Measurements from ENCODE around the gene ZFHX3. TPM values are rescaled to one million over a fixed set of nuclear protein-coding genes. Genes with fewer than 3 reads are reported as not detected.

The ZFHX3 gene
- total RNA-seq, 1 experiment from 2014 or later: 5.1 TPM

DNA sequence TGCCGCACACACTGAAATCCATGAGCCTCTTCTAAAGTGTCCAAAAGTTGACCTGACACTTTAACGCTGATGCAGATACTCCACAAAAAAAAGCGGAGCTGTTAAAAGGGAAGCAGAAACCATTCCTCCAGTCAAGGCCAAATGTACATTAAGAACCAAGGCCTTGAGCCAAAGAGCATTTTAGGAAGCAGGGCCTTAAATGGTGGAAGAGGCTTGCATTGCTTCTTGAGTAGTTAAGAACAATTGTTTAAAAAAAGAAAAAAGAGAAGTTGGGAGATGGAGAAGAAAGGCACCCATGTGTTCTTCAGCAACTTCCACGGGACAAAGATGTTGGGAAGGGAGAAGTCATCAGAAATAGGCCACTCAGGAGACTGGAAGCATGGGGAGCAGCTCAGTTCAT lies 6.3 kb downstream of the ZFHX3 start:
- no peaks in the 10 kb centered on the region for H3K9me3 ChIP-seq (replicated peaks)
- H3K27ac ChIP-seq: no peak overlapping the region
- H3K4me3 ChIP-seq: no peak overlapping the region
- H3K27me3 ChIP-seq: no peaks in the 10 kb centered on the region
- peaks cover 26% of the 10 kb centered on the region for H3K4me1 ChIP-seq
- H3K36me3 ChIP-seq: no peaks in the 10 kb centered on the region
- no peak for DNase-seq

GRCh38 chr16:73040735-73041402 lies 7.1 kb downstream of the ZFHX3 start:
- Histone ChIP-seq H3K36me3 (no peaks in the 10 kb centered on the region), H3K27ac (no peak overlapping the region), H3K9me3 (replicated peaks) (no peaks in the 10 kb centered on the region), H3K27me3 (no peaks in the 10 kb centered on the region), H3K4me3 (no peak overlapping the region), H3K4me1 (peaks cover 28% of the 10 kb centered on the region)
- DNase-seq: no peak

DNA sequence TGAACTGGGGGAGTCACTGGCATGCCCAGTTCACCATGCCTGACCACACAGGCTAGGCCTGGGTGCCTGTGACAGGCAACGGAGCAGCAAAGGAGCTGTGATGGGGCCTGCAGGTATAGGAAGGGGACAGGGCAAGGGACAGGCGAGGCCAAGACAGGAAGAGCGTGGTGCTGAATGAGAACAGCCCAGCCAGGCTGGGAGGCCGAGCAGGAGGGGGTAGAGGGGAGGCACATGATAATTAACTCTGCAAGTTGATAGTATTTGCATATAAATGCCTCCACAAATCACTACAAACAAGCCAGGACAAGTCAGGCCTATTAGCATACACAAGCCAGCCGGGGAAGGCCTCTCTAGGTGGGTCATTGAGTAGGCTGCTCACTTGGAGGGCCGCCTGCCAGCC lies 7.8 kb downstream of the ZFHX3 start:
- no peak for DNase-seq
- Histone ChIP-seq H3K27me3 (no peaks in the 10 kb centered on the region), H3K4me1 (peaks cover 35% of the 10 kb centered on the region), H3K36me3 (no peaks in the 10 kb centered on the region), H3K9me3 (replicated peaks) (no peaks in the 10 kb centered on the region), H3K4me3 (no peak overlapping the region), H3K27ac (no peak overlapping the region)

- Histone ChIP-seq H3K27me3 (no peaks in the 10 kb centered on the region), H3K9me3 (replicated peaks) (no peaks in the 10 kb centered on the region), H3K36me3 (no peaks in the 10 kb centered on the region), H3K27ac (peak overlapping the region; percentile 92), H3K4me3 (peak overlapping the region; percentile 48), H3K4me1 (peaks cover 37% of the 10 kb centered on the region)
- peak; percentile 22 to 63 for DNase-seq
These were observed 9.9 kb downstream of the ZFHX3 start for GRCh38 chr16:73037845-73038570.

GRCh38 chr16:73037331-73037745 lies 10.6 kb downstream of the ZFHX3 start:
- no peaks in the 10 kb centered on the region for H3K9me3 ChIP-seq (replicated peaks)
- peak overlapping the region; percentile 48 for H3K4me3 ChIP-seq
- H3K36me3 ChIP-seq: no peaks in the 10 kb centered on the region
- H3K27me3 ChIP-seq: no peaks in the 10 kb centered on the region
- H3K27ac ChIP-seq: peak overlapping the region; percentile 92
- DNase-seq: peak; percentile 64 to 78
- H3K4me1 ChIP-seq: peaks cover 39% of the 10 kb centered on the region

GRCh38 chr16:73036074-73036826 lies 11.7 kb downstream of the ZFHX3 start:
- DNase-seq: peak; percentile 68 to 75
- H3K9me3 ChIP-seq (replicated peaks): no peaks in the 10 kb centered on the region
- peaks cover 50% of the 10 kb centered on the region for H3K4me1 ChIP-seq
- peak overlapping the region; percentile 92 for H3K27ac ChIP-seq
- H3K4me3 ChIP-seq: peak overlapping the region; percentile 48
- no peaks in the 10 kb centered on the region for H3K27me3 ChIP-seq
- H3K36me3 ChIP-seq: no peaks in the 10 kb centered on the region

GRCh38 chr16:73034374-73034773 lies 13.6 kb downstream of the ZFHX3 start:
- H3K4me3 ChIP-seq: no peak overlapping the region; the same call in 1 of the 2 replicates
- DNase-seq: no peak
- H3K27me3 ChIP-seq: no peaks in the 10 kb centered on the region
- no peaks in the 10 kb centered on the region for H3K36me3 ChIP-seq
- no peaks in the 10 kb centered on the region for H3K9me3 ChIP-seq (replicated peaks)
- H3K27ac ChIP-seq: peak overlapping the region; percentile 53; the same call in 1 of the 2 replicates
- peaks cover 54% of the 10 kb centered on the region for H3K4me1 ChIP-seq

- H3K4me3 ChIP-seq: peak overlapping the region; percentile 48
- peaks cover 53% of the 10 kb centered on the region for H3K4me1 ChIP-seq
- no peaks in the 10 kb centered on the region for H3K27me3 ChIP-seq
- H3K9me3 ChIP-seq (replicated peaks): no peaks in the 10 kb centered on the region
- DNase-seq: peak; percentile 79 to 87
- peak overlapping the region; percentile 53 for H3K27ac ChIP-seq
- H3K36me3 ChIP-seq: no peaks in the 10 kb centered on the region
These were observed 14.5 kb downstream of the ZFHX3 start for GRCh38 chr16:73033271-73033998.

DNA sequence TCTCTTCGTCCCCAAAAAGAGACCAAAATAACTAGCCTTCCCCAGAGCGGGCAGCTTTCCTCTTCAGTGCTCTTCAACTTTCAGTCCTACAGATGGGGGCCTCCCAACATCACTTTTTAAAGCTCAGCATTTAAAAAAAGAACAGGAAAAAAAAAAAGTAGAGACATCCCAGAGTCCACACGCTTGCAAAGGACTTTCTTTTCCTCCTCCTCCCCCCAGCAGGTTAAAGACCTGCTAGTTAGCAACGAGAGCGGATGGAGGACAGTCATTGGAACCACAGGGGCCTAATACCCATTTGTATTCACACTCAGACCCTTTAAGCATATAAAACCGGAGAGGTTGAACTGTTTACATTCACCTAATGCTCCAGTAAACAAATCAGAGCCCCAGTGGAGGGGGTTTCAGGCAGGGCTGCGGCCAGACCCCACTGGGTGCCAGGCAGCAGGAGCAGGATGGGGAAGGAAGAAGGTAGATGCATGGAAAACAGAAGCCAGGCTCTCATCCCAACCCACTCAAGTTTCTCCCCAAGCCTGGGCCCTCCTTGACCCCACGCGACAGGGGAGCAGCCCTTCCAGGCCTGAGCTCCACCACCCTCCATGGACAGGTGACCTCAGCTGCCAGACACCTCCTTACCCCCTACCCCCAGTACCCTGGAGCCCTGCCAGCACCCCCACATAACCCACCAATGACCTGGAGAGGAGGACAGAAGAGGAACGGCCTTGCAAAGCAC lies 15.2 kb downstream of the ZFHX3 start:
- peak in 1 of 2 experiments; percentile 34 for DNase-seq
- H3K4me3 ChIP-seq: peak overlapping the region; percentile 48
- H3K27ac ChIP-seq: peak overlapping the region; percentile 53
- no peaks in the 10 kb centered on the region for H3K36me3 ChIP-seq
- peaks cover 46% of the 10 kb centered on the region for H3K4me1 ChIP-seq
- H3K9me3 ChIP-seq (replicated peaks): no peaks in the 10 kb centered on the region
- H3K27me3 ChIP-seq: no peaks in the 10 kb centered on the region

DNA sequence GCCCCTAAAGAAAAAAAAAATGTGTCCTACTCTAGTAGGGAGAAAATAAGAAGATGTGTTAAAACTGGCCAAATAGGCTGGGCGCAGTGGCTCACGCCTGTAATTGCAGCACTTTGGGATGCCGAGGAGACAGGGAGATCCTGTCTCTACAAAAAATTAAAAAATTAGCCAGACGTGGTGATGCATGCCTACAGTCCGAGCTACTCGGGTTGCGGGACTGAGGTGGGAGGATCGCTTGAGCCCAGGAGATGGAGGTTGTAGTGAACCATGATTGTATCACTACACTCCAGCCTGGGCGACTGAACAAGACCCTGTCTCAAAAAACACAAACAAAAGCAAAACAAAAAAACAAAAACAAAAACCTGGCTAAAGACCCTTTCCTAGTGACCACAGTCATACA lies 15.9 kb downstream of the ZFHX3 start:
- Histone ChIP-seq H3K4me3 (peak overlapping the region; percentile 48), H3K9me3 (replicated peaks) (no peaks in the 10 kb centered on the region), H3K36me3 (no peaks in the 10 kb centered on the region), H3K27me3 (no peaks in the 10 kb centered on the region), H3K4me1 (peaks cover 46% of the 10 kb centered on the region), H3K27ac (no peak overlapping the region; the same call in 1 of the 2 replicates)
- DNase-seq: no peak

GRCh38 chr16:73031155-73031866 lies 16.6 kb downstream of the ZFHX3 start:
- no peak overlapping the region for H3K4me3 ChIP-seq
- DNase-seq: no peak
- peaks cover 46% of the 10 kb centered on the region for H3K4me1 ChIP-seq
- H3K27ac ChIP-seq: no peak overlapping the region; the same call in 1 of the 2 replicates
- no peaks in the 10 kb centered on the region for H3K36me3 ChIP-seq
- H3K9me3 ChIP-seq (replicated peaks): no peaks in the 10 kb centered on the region
- no peaks in the 10 kb centered on the region for H3K27me3 ChIP-seq

GRCh38 chr16:73028721-73029361 lies 19.1 kb downstream of the ZFHX3 start:
- H3K9me3 ChIP-seq (replicated peaks): no peaks in the 10 kb centered on the region
- no peaks in the 10 kb centered on the region for H3K36me3 ChIP-seq
- no peak overlapping the region for H3K4me3 ChIP-seq
- no peak overlapping the region for H3K27ac ChIP-seq
- H3K4me1 ChIP-seq: peaks cover 29% of the 10 kb centered on the region
- H3K27me3 ChIP-seq: no peaks in the 10 kb centered on the region
- no peak for DNase-seq

GRCh38 chr16:73028263-73028662 lies 19.7 kb downstream of the ZFHX3 start:
- Histone ChIP-seq H3K27ac (no peak overlapping the region), H3K27me3 (no peaks in the 10 kb centered on the region), H3K9me3 (replicated peaks) (no peaks in the 10 kb centered on the region), H3K36me3 (no peaks in the 10 kb centered on the region), H3K4me1 (peaks cover 26% of the 10 kb centered on the region), H3K4me3 (no peak overlapping the region)
- DNase-seq: no peak

All from SJCRH30 (cell line).